PC-9 (cell line): Measurements from ENCODE around the gene GNAL.

ENCODE experiments used
- EZH2 ChIP-seq: fragments of 200-600 bp; sonication (generic); IDR thresholded peaks from 2 replicates; pipeline ENCODE4 v1.8.0; 2017; ENCODE audit warnings: antibody characterized with exemption, low read depth
- TF ChIP-seq, protein P1 (sequence below): fragments of 200-600 bp; sonication (generic); conservative IDR thresholded peaks from 2 replicates; pipeline ENCODE4 v1.6.1; 2017; ENCODE audit warnings: mixed run types, antibody characterized with exemption, mild to moderate bottlenecking, moderate library complexity

- TF ChIP-seq, protein P1, sequence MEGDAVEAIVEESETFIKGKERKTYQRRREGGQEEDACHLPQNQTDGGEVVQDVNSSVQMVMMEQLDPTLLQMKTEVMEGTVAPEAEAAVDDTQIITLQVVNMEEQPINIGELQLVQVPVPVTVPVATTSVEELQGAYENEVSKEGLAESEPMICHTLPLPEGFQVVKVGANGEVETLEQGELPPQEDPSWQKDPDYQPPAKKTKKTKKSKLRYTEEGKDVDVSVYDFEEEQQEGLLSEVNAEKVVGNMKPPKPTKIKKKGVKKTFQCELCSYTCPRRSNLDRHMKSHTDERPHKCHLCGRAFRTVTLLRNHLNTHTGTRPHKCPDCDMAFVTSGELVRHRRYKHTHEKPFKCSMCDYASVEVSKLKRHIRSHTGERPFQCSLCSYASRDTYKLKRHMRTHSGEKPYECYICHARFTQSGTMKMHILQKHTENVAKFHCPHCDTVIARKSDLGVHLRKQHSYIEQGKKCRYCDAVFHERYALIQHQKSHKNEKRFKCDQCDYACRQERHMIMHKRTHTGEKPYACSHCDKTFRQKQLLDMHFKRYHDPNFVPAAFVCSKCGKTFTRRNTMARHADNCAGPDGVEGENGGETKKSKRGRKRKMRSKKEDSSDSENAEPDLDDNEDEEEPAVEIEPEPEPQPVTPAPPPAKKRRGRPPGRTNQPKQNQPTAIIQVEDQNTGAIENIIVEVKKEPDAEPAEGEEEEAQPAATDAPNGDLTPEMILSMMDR: no peak
- no peak for TF ChIP-seq EZH2
Measured at GRCh38 chr18:11726556-11726955, 37.5 kb downstream of the GNAL start.
